ENCODE results near the gene BLOC1S4. TPM values are rescaled to one million over a fixed set of nuclear protein-coding genes. Genes with fewer than 3 reads are reported as not detected.

Gene BLOC1S4
- total RNA-seq, 1 experiment from 2014 or later: 14.9 TPM

GRCh38 chr4:6760865-6761264 lies 44.9 kb downstream of the BLOC1S4 start:
- H3K23me2 ChIP-seq (ENCODE audit: insufficient read length, low read depth, low read length, poor library complexity, severe bottlenecking): no peaks in the 10 kb centered on the region
- H3K27ac ChIP-seq (ENCODE audit: insufficient read length, low read depth, low read length): no peak overlapping the region
- H3K4me2 ChIP-seq (ENCODE audit: insufficient read depth, insufficient read length, low read length): no peak overlapping the region
- Mint-ChIP-seq H3K27me3 (ENCODE audit: low read depth) (peaks cover 7% of the 10 kb centered on the region), H3K4me1 (peaks cover 0 to 4% of the 10 kb centered on the region in 2 experiments; a peak in 1 of 4 replicates), H3K9me3 (no peaks in the 10 kb centered on the region), H3K4me3 (no peak overlapping the region), H3K27ac (no peak overlapping the region; a peak in 1 of 7 replicates), H3K36me3 (ENCODE audit: insufficient read depth in 1 of 3, low read depth in 3 of 3) (no peaks in the 10 kb centered on the region)
- no peaks in the 10 kb centered on the region for H3K9me3 ChIP-seq (ENCODE audit: control insufficient read depth, low read depth, low read length)
- WGBS (ENCODE audit: extremely low coverage, insufficient read length, low lambda C conversion rate): no CpG with 5 or more reads among the region's 9 CpGs
- H2BK20ac ChIP-seq (ENCODE audit: low read depth, low read length, poor library complexity, severe bottlenecking): no peak overlapping the region
- no peak overlapping the region for H3K9ac ChIP-seq (ENCODE audit: extremely low read depth, insufficient read length, low read length)
- H3T11ph ChIP-seq (ENCODE audit: low read length): no peak overlapping the region
- H3K79me1 ChIP-seq (ENCODE audit: insufficient read depth, low read depth, low read length, poor library complexity, severe bottlenecking): no peaks in the 10 kb centered on the region
- no peaks in the 10 kb centered on the region for H3K4me1 ChIP-seq (ENCODE audit: insufficient read depth, low read length)
- no peak overlapping the region for H2BK12ac ChIP-seq (ENCODE audit: insufficient read length, low read depth, low read length)
- no peak overlapping the region for H3K23ac ChIP-seq (ENCODE audit: insufficient read length, low read depth, low read length)
- no peak overlapping the region for H2BK5ac ChIP-seq (ENCODE audit: insufficient read length, low read length)
- no peaks in the 10 kb centered on the region for H4K20me1 ChIP-seq (ENCODE audit: control insufficient read depth, insufficient read depth, insufficient read length)
- H2AFZ ChIP-seq (ENCODE audit: low read length): no peak overlapping the region
- no peak for DNase-seq
- no peak overlapping the region for H4K8ac ChIP-seq (replicated peaks; ENCODE audit: insufficient read length, low read depth, low read length)
- no peak overlapping the region for H2AK5ac ChIP-seq (ENCODE audit: insufficient read length, low read length)
- H3K14ac ChIP-seq (ENCODE audit: insufficient read depth, low read length): no peak overlapping the region
- no peak overlapping the region for H2BK15ac ChIP-seq (ENCODE audit: low read depth, low read length)
- H3K27me3 ChIP-seq (ENCODE audit: insufficient read depth, low read length): no peaks in the 10 kb centered on the region
- H2BK120ac ChIP-seq (ENCODE audit: low read depth, low read length, poor library complexity, severe bottlenecking): no peak overlapping the region
- no peak overlapping the region for H3K4ac ChIP-seq (ENCODE audit: low read depth, low read length)
- no peak overlapping the region for H4K5ac ChIP-seq (ENCODE audit: insufficient read length, low read depth, low read length)
- H4K91ac ChIP-seq (ENCODE audit: insufficient read length, low read depth, low read length): no peak overlapping the region
- TF ChIP-seq CTCF (conservative IDR thresholded peaks at IDR 0.05): no peak
- H3K56ac ChIP-seq (ENCODE audit: insufficient read length, low read depth, low read length): no peak overlapping the region
- no peaks in the 10 kb centered on the region for H3K79me2 ChIP-seq (ENCODE audit: insufficient read depth, low read length)
- no peak overlapping the region for H3K18ac ChIP-seq (ENCODE audit: insufficient read length, low read depth, low read length)
